VCaP (cell line): ENCODE results near the gene AUTS2.

Experiments used
- H3K27ac ChIP-seq: fragments of 450-650 bp; 2 replicates; pipeline ENCODE4 v1.5.1; 2017
- CTCF ChIP-seq: fragments of 450-650 bp; conservative IDR thresholded peaks from 2 replicates; pipeline ENCODE4 v1.5.1; 2017; ENCODE audit warnings: mild to moderate bottlenecking, moderate library complexity

AUTS2 gene

DNA sequence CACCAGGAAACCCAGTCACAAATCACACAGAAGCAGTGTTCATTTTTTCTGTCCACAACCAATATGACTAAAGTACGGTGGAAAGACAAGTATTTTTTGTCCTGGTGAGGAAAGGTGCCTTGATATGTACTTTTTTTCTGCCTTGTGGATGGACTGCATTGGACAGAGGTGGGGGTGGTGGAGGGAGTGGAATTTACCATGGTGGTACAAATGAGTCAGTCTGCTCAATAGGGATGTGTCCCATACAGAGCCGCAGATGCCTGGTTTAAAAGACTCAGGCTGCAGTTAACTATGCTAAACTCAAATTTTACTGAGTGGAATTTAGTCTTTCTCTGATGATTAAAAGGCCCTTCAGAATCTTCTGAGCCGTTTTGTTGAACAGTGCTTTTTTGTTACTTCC lies 859.2 kb downstream of the AUTS2 start:
- no peak for TF ChIP-seq CTCF
- no peak overlapping the region for H3K27ac ChIP-seq

- TF ChIP-seq CTCF: no peak
- H3K27ac ChIP-seq: no peak overlapping the region
Measured at GRCh38 chr7:70457883-70458680, 859.8 kb downstream of the AUTS2 start.

DNA sequence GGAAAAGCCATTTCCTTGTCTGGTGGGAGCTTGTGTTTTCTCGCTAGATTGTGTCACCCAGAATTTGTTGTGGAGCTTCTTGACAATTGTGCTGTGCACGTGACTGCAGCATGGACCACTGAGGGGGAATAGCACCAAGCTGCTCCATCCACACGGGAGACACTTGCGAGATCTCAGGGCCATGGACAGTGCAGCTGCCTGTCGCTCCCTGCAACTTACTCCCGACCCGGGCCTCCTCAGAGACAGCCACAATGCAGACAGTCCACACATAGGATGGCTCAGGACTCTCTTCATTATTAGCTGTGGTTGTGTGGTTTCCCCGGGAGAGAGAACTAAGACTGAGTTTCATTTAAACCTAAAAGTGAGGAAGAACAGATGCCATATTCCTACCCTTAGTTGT lies 860.5 kb downstream of the AUTS2 start:
- H3K27ac ChIP-seq: no peak overlapping the region
- no peak for TF ChIP-seq CTCF

DNA sequence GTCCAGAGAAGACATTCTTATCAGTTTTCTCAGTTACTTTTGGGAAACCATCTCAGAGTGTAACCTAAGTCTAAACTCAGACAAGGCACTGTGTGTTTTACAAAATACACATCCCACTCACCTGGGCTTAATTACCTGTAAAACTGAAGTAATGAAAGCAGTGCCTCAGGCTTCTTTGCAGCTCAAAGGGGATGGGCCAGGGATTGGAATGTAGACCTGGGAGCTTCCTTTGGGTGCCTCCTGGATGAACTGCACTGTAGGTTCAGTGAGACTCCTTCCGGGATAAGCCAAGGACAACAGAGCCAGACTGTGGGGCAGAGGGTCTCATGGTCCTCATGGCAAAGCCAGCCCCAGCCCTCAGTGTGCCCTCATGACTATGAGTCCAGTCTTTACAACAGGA lies 861.3 kb downstream of the AUTS2 start:
- H3K27ac ChIP-seq: no peak overlapping the region
- no peak for TF ChIP-seq CTCF

DNA sequence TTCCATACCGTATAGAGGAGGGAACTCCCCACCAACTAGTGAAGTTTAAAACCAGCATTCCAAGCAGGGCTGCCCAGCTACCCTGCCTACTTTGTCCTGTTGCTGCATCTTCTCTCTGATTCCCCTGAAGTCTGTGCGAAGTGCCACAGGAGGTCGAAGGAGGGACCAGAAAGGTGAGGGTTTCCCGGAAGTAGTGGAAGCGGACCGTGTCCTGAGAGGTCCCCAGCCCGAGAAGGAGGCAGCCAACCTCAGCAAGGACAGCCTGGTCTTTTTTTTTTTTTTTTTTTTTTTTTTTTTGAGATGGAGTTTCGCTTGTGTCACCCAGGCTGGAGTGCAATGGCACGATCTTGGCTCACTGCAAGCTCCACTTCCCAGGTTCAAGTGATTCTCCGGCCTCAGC lies 861.8 kb downstream of the AUTS2 start:
- no peak overlapping the region for H3K27ac ChIP-seq
- no peak for TF ChIP-seq CTCF

- TF ChIP-seq CTCF: no peak
- no peak overlapping the region for H3K27ac ChIP-seq
Measured at GRCh38 chr7:70460562-70460961, 862.3 kb downstream of the AUTS2 start.

- TF ChIP-seq CTCF: no peak
- peak overlapping the region; percentile 51 for H3K27ac ChIP-seq
Measured at GRCh38 chr7:70463352-70463938, 865.2 kb downstream of the AUTS2 start.
